H1 (cell line): ENCODE results near the gene CABLES2. TPM values are rescaled to one million over a fixed set of nuclear protein-coding genes. Genes with fewer than 3 reads are reported as not detected.

ENCODE experiments used
- BACH1 ChIP-seq: IDR thresholded peaks from 2 replicates; pipeline ENCODE4 v1.6.1; 2012; ENCODE audit warnings: low read length, improper control_type of control experiment
- POLR2A ChIP-seq, 2 experiments: IDR thresholded peaks; 1 replicate in 1 of 2; 2 replicates in 1 of 2; pipeline ENCODE4 v1.6.1; 2011; ENCODE audit warnings: low read depth in 2 of 2, low read length in 2 of 2, mild to moderate bottlenecking in 2 of 2; ENCODE audit errors: control extremely low read depth in 1 of 2
- RNF2 ChIP-seq: fragments of 200-900, 300-1000 bp; sonication (generic); IDR thresholded peaks from 2 replicates; pipeline ENCODE4 v1.7.1; 2016; ENCODE audit warnings: borderline replicate concordance, low read depth, mild to moderate bottlenecking, antibody characterized with exemption, low read length; ENCODE audit not compliant: poor library complexity, severe bottlenecking; ENCODE audit errors: missing control alignments
- YY1 ChIP-seq: IDR thresholded peaks from 2 replicates; pipeline ENCODE4 v1.6.1; 2011; ENCODE audit warnings: low read depth, mild to moderate bottlenecking, low read length
- polyA plus RNA-seq, 7 experiments: library from polyadenylated mRNA; depleted of rRNA in 3 of 7; stranded (reverse) in 5 of 7; unstranded in 2 of 7; fragments of >200 nt in 5 of 7; fragments of 200-250 nt in 2 of 7; gene quantifications; 1 replicate in 5 of 7; 2 replicates in 1 of 7; 4 replicates in 1 of 7; pipeline versions ENCODE4 v1.2.1 to v1.2.3, GENCODE V29; 2011 to 2013; ENCODE audit warnings: missing spikeins in 2 of 7, mixed read lengths in 2 of 7
- total RNA-seq: library from RNA; stranded (reverse); fragmentation: NEBNext Ultra II Directional; extraction: Animal tissue kit (Norgen Biotek cat#: 25700); gene quantifications from 2 replicates; pipeline ENCODE4 v1.2.1, GENCODE V29; 2021

CABLES2 gene
- total and polyA plus RNA-seq, 2 of the 8 experiments (the other 6 are each of a cell fraction or from before 2014, with no cell fraction given) = 8.0 to 8.8 TPM

- TF ChIP-seq YY1 = no peak
- no peak for TF ChIP-seq RNF2
- TF ChIP-seq POLR2A (IDR thresholded peaks at IDR 0.05; ENCODE audit: control extremely low read depth in 1 of 2, low read depth in 2 of 2, low read length in 2 of 2) = no peak
- TF ChIP-seq BACH1 = no peak
- TF ChIP-seq, all 59 proteins: peak for 0
Observed at GRCh38 chr20:62415354-62416111, 8.4 kb upstream of the CABLES2 start (continued).
